HG03460 (cell line): ENCODE results near the gene FILIP1.

ENCODE experiments used
- ATAC-seq: cut with Tn5 transposase; IDR thresholded peaks from one replicate; pipeline ENCODE4 v1.9.1; 2021; ENCODE audit not compliant: unreplicated experiment

Gene FILIP1

DNA sequence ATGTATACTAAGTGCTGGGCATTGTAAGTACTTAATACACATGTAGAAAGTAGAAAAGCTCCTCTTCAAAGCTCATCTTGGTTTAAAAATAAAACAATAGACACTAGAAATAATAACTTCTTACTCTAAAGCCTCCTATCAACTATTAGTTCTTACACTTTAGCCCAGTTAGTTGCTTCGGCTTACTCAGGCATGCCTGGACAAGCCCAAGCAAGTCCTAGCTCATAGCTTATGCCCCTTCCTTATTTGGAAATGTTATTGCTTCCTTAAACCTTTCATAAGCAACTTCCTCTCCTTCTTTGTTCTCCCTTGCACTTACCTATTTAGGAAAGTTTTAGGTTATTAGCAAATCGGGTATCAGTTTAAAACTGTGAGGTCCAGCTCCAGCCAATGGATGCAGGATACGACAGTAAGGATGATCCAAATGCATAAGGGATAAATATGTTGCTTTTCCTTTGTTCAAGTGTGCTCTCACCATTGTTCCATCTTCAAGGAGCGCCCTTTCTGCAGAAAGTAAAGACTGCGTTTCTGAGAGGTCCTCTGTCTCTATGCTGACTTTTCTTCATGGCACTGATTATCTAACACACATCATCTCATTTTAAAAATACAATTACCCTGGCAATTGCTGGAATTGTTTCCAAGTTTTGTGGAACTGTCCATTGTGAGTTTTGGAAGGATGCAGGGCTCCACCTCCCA lies 221.3 kb downstream of the FILIP1 start:
- ATAC-seq, result no peak

DNA sequence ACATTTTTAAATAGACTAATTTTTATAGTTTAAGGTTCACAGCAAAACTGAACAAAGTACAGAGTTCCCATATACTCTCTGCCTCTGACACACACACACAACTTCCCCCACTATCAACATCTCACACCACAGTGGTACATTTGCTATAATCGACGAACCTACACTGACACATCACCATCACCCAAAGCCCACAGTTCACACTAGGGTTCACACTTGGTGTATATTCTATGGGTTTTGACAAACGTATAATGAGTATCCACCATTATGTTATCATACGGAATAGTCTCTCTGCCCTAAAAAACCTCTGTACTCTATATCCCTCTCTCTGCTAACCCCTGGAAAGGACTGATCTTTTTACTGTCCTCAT lies 224.6 kb downstream of the FILIP1 start:
- ATAC-seq, result no peak

DNA sequence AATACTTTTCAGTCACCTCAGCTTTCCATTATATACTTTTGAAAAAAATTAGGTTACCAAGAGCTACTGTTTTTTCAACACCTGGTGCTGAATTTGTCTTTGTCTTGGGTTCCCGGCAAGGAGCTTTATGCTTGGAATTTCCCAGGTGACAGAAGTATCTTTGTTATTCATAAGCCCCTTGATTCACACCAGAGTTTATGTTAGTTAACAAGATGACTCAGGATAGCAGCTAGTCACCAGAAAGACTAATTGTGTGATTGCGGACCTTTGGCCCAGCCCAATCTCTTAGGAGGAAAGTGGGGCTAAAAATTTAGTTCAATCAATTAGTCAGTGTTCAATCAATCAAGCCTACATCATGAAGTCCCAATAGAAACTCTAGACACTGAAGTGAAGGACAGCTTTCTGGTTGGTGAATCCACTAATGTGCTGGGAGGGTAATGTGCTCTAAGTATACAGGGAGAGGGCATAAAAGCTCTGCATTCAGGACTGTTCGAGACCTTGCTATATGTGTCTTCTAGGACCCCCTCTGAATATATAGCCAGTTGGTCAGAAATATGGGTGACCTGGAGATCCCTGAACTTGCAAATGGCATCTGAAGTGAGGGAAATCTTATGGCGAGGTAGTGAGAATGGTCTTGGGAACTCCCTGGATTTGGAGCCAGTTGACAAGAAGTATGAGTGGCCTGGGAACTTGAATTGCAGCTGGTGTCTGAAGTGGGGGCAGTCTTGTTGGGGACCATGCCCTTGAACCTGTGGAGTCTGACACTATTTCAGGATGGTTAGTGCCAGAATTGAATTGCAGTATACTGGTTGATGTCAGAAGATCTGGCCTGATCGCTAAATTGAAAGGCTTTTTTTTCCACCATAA lies 225.2 kb downstream of the FILIP1 start:
- ATAC-seq, result no peak

DNA sequence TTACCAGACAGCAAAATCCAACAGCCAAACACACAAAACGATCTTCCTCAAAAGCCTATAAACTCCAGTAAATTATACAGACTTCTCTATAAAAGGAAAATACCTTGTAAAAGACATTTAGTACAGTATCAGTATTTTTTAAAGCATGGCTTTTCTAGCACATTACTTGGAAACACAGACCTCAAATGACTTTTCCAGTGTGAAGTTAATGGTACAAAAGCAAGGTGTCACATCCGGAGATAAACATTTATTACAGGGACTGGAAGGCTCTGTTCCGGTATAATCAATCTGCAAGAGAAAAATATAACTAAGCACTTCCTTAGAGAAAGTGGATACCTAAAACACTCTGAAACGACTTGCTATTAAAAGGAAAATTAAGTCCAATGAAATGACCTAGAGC lies 226.1 kb downstream of the FILIP1 start:
- ATAC-seq, result no peak

DNA sequence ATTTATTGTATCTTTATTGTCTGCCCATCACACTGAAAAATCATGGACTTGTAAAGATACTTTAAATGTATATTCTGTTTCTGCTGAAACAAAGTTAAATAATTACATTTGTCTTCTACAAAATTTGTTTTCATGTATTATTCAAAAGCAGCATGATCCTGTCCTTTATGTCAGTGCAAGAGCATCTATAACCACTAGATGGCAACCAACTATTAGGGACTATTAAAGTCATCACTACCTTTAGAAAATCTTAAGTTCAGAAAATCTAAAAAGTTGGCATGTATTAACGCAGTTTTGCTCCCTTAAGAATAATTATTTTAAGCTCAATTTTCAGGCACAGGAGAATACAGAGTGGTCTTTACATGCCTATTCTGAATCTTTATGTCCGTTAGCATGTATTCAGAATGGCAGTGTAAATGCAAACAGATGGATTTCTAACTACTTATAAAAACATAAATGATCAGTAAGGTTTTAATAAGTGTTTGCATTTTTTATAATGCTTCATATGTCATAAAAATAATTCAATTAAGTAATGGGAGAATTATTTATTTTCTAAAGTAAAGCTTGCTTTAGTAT lies 226.8 kb downstream of the FILIP1 start:
- ATAC-seq, result peak; percentile 78

DNA sequence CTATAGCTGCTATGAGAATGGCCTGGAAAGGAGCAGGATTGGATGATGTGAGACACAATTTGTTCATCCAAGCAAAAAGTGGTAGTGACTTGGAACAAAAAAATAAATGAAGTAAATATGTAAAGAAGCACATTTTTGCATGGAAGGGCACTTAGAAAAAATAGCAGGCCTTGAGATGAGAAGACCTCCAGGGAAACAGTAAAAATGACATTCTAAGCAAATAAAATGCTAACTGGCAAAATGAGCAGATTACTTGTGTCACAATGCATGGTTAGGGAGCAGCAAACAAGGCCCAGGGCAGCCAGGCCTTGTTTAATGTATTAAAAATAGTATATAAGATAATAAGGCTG lies 230.2 kb downstream of the FILIP1 start:
- ATAC-seq, result no peak

DNA sequence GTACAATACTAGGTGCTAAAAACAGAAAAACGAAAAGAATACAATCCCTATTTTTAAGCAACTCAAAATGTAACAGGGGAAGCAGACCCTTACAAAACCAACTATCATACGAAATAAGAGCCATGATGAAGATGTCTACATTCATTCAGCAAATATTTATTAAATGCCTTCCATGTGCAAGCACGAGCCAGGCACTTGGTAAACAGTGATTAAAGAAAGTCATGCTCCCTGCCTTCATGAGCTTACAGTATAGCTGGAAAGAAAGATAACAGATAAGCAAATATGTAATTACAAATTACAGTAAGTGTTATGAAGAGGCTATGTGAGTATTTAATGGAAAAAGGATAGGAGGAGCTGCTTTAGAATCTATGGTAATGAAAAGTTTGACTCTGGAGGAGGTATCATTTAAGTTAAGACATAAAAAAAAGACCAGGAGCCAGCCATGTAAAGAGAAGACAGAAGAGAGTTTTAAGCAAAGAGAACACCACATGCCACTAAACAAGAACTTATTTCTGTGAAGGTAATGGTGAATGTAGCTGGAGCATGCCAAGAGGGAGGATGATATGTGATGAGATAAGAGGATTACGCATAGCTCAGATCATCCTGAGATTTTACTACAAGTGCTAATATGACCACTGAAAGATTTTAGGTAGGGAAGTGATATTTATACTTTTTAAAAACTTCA lies 230.7 kb downstream of the FILIP1 start:
- ATAC-seq, result no peak

DNA sequence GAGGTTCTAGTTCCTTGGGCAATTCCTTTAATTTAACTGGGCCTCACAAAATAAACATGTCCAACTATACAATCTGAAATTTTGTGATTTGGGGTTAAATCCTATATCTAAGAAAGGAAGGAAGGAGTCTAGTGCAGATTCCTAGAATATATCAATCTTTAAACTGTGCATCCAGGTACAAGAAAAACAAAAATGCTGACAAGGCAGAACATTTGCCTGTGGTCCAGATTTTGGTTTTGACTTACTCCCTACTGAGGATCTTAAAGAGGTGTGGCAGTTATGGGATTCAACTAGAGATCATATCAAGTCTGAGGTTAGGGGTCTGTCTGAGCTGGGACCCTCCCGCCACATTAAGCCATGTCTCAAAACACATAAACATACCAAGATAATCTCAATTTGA lies 232.3 kb downstream of the FILIP1 start:
- no peak for ATAC-seq

DNA sequence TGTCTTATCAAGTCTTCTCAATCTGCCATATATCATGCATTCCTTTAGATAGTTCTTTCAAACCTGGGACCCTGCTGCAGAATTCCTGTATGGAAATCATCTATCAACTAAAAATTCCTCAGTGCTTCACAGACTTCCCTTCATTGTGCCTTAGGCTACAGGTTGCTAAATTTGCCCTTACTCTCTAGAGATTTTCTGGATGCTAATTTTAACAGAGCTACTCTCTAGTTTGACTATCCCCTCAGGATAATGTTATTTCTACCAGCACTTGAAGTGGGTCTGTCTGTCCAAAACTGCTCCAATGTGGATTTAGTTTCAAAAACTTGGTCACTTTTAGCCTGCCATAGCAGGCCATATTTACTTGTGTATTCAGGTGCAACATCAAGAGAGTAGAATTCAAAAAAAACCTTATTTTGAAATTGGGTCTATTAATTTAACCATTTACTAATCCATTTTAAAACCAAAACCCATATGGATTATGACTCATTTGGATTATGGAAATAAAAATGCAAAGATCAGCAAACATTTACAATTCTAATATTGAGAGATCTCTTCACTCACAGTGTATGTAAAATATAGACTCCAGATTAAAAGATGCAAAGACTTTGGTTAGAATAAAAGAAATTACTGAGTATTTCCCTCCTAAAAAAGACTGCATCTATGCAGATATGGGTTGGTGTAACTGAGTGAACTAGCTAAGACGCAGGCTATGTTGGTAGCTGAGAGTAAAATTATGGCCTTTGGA lies 236.1 kb downstream of the FILIP1 start:
- ATAC-seq, result no peak

DNA sequence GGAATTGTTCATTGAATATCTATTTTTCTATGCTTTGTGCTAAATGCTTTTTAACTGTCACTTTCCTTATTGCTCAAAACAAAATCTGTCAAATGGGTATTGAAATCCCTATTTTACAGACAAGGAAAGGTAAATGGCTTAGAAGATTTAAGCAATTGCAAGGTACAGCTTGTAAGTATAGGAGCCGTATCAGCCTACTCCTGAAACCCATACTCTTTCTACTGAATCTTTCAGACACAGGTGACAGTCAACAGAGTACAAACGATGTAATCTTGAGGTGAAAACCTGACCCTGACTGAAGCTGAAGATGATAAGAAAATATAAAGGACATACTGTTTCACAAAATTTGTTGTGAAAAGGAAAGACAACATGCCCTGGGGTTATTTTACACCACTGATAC lies 243.0 kb downstream of the FILIP1 start:
- no peak for ATAC-seq

DNA sequence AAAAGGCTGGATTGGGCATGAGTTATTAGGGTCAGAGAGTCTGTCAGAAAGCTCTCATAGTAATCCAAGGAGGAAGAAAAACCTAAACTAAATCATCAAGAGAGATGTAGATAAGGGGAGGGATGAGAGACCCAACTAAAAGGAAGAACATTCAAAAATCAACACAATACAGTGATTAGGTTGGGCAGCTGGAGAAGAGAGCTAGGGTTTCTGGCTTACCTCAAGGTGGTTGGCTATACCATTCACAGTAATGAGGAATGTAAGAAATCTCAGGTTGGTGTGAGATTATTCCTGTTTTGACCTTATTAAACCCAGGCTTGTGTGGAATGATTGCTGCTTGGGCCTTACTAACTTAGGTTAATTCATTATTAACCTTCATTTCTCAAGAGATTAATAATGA lies 243.8 kb downstream of the FILIP1 start:
- ATAC-seq, result no peak

DNA sequence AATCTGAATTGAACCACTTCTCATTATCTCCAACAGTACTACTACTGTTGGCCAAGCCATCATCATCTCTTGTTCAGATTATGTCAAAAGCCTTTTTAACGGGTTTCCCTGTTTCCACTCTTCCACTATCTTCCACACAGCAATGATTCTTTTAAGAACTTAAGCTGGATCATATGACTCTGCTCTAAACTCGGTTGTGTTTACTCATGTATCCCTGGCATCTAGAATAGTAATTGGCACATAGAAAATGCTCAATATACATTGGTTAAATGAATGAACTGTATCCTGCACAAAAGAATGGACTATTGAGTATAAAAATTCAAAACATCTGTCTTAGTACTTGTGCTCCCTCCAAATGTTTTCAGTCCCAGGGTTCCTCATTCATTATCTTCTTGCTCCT lies 247.2 kb downstream of the FILIP1 start:
- ATAC-seq, result no peak

DNA sequence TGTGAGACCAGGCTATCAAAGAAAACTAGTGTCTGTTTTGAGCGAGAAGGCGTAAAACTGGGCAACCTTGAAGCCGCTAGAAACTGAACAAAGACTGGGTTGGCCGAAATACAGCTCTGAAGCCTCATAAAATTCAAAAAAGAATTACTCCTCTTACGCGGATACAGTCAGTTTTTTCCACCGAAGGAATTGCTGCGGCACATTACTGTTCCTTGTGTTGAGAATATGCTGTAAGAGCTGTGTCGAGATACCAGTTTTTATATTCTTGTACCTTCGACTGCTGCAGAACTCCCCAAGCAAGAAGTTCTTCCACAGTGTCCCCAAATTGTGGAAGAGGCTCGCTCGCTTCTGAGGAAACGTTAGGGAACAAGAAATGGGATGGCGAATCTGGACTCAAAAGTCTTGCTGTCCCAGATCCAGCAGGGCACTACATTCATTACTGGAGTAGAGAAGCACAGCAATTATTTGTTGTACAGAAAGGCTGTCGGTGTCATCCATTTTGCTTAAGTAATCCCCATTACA lies 249.5 kb downstream of the FILIP1 start:
- peak; percentile 9 for ATAC-seq

DNA sequence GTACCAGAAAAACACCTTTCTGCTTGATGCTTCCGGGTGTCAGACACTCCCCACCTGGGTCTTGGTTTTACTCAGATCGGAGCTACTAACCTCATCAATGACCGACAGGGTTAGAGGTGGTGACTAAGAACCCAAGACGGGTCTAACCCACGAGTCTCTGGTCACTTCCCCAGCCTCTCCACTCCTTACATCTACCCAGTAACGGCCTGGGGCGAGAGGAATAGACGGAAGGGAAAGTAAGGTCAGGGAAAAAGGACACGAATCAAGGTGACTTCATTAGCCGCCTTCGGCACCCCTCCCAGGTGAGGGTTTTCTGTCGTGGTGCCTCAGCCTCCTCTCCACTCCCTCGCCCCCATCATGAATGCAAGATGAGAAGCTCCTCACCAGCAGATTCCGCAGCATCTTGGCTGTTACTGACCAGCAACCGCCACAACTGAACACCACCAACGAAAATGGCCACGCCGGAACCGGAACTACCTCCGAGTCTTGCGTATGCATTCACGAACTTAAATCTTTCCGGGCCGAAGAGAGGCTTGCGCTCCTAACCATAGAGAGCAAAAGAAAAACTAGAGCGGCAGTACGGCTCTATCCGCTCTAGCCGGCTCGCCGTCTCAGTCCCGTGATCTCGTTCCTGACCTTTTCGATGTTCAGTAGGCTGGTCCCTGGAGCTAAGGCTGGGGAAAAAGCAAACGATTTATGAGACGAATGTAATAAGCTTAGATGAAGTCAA lies 250.1 kb downstream of the FILIP1 start, which contains the start of gene COX7A2:
Gene COX7A2 (minus strand): TSS at position 469 of the 730 bp plus-strand sequence. CDS start 67 bp downstream, at position 402.
- peak; percentile 94 for ATAC-seq
